Neural cell (in vitro differentiated cells): Measurements from ENCODE around the gene USP22. TPM values are rescaled to one million over a fixed set of nuclear protein-coding genes. Genes with fewer than 3 reads are reported as not detected.
A peak's percentile ranks its signal among the peaks of the same experiment; 100 is the strongest.

Experiments
- H2AFZ ChIP-seq: fragments of 200-600, 300-800 bp; sonication (generic), shearing (Covaris generic); 2 replicates; pipeline ENCODE4 v1.6.0; 2014; ENCODE audit warnings: low read depth, mild to moderate bottlenecking, antibody characterized with exemption, low read length, moderate library complexity
- H3F3A ChIP-seq: fragments of 200-600 bp; shearing (Covaris generic); 2 replicates; pipeline ENCODE4 v1.6.1; 2016; ENCODE audit warnings: mild to moderate bottlenecking, moderate library complexity, mixed read lengths, antibody characterized with exemption, low read length; ENCODE audit not compliant: insufficient read depth, poor library complexity, severe bottlenecking
- H3K27ac ChIP-seq: fragments of 200-600, 300-800 bp; sonication (generic), shearing (Covaris generic); 2 replicates; pipeline ENCODE4 v1.5.1; 2014; ENCODE audit warnings: mild to moderate bottlenecking, low read length, moderate library complexity
- H3K27me3 ChIP-seq: fragments of 300-800, 200-600 bp; sonication (generic), shearing (Covaris generic); 2 replicates; pipeline ENCODE4 v1.6.0; 2014; ENCODE audit warnings: mild to moderate bottlenecking, low read depth, low read length, moderate library complexity; ENCODE audit not compliant: insufficient read depth
- H3K36me3 ChIP-seq: fragments of 300-800, 200-600 bp; sonication (generic), shearing (Covaris generic); 2 replicates; pipeline ENCODE4 v1.5.1; 2014; ENCODE audit warnings: mild to moderate bottlenecking, antibody characterized with exemption, low read length, moderate library complexity; ENCODE audit not compliant: insufficient read depth
- H3K4me2 ChIP-seq: fragments of 300-800, 200-600 bp; sonication (generic), shearing (Covaris generic); 2 replicates; pipeline ENCODE4 v1.6.0; 2014; ENCODE audit warnings: mild to moderate bottlenecking, low read length
- H3K4me3 ChIP-seq: fragments of 300-800, 200-600 bp; sonication (generic), shearing (Covaris generic); 2 replicates; pipeline ENCODE4 v1.5.1; 2014; ENCODE audit warnings: mild to moderate bottlenecking, low read length, moderate library complexity
- H3K79me2 ChIP-seq: fragments of 200-600 bp; shearing (Covaris generic); replicated peaks from 2 replicates; pipeline ENCODE4 v1.6.0; 2014; ENCODE audit warnings: mild to moderate bottlenecking, low read length, moderate library complexity; ENCODE audit not compliant: insufficient read depth
- H3K9ac ChIP-seq: fragments of 300-800, 200-600 bp; sonication (generic), shearing (Covaris generic); 2 replicates; pipeline ENCODE4 v1.6.1; 2016; ENCODE audit warnings: mild to moderate bottlenecking, low read length, mixed read lengths
- H3K9me2 ChIP-seq: fragments of 200-600 bp; shearing (Covaris generic); 2 replicates; pipeline ENCODE4 v1.6.1; 2016; ENCODE audit warnings: mild to moderate bottlenecking, low read length, mixed read lengths; ENCODE audit not compliant: insufficient read depth
- H3K9me3 ChIP-seq: fragments of 200-600, 300-800 bp; sonication (generic), shearing (Covaris generic); 2 replicates; pipeline ENCODE4 v1.6.1; 2016; ENCODE audit warnings: mild to moderate bottlenecking, mixed run types, low read length, moderate library complexity, mixed read lengths
- H4K20me1 ChIP-seq: fragments of 200-600 bp; shearing (Covaris generic); 2 replicates; pipeline ENCODE4 v1.6.1; 2016; ENCODE audit warnings: mild to moderate bottlenecking, mixed run types; ENCODE audit not compliant: insufficient read depth
- CTCF ChIP-seq: fragments of 450-650 bp; IDR thresholded peaks from 2 replicates; pipeline ENCODE4 v1.5.1; 2014; ENCODE audit warnings: antibody characterized with exemption, mild to moderate bottlenecking, moderate library complexity; ENCODE audit not compliant: poor library complexity, severe bottlenecking
- EP300 ChIP-seq: fragments of 450-650 bp; conservative IDR thresholded peaks from 2 replicates; pipeline ENCODE4 v1.6.1; 2014; ENCODE audit warnings: antibody characterized with exemption, mild to moderate bottlenecking, moderate library complexity; ENCODE audit not compliant: poor library complexity, severe bottlenecking
- EZH2 ChIP-seq: fragments of 200-600, 300-800 bp; shearing (Covaris generic), sonication (generic); IDR thresholded peaks from 2 replicates; pipeline ENCODE4 v1.6.1; 2014; ENCODE audit warnings: antibody characterized with exemption, low read length, borderline replicate concordance, mild to moderate bottlenecking; ENCODE audit not compliant: insufficient read depth, poor library complexity, severe bottlenecking
- MXI1 ChIP-seq: fragments of 450-650 bp; conservative IDR thresholded peaks from 2 replicates; pipeline ENCODE4 v1.6.1; 2014; ENCODE audit warnings: antibody characterized with exemption, mild to moderate bottlenecking; ENCODE audit not compliant: poor library complexity, severe bottlenecking
- POLR2AphosphoS5 ChIP-seq: IDR thresholded peaks from 2 replicates; pipeline ENCODE4 v1.6.1; 2012
- RAD21 ChIP-seq: fragments of 450-650 bp; conservative IDR thresholded peaks from 2 replicates; pipeline ENCODE4 v1.6.1; 2014; ENCODE audit warnings: antibody characterized with exemption, mild to moderate bottlenecking, moderate library complexity
- REST ChIP-seq: IDR thresholded peaks from 2 replicates; pipeline ENCODE4 v1.6.1; 2012; ENCODE audit warnings: borderline replicate concordance
- SMC3 ChIP-seq: fragments of 450-650 bp; conservative IDR thresholded peaks from 2 replicates; pipeline ENCODE4 v1.6.1; 2014; ENCODE audit warnings: antibody characterized with exemption, mild to moderate bottlenecking, moderate library complexity; ENCODE audit not compliant: poor library complexity
- TAF1 ChIP-seq: IDR thresholded peaks from 2 replicates; pipeline ENCODE4 v1.6.1; 2012; ENCODE audit warnings: low read depth
- polyA plus RNA-seq: library from polyadenylated mRNA; depleted of rRNA; stranded (reverse); fragments of >200 nt; gene quantifications from 2 replicates; pipeline ENCODE4 v1.2.3, GENCODE V29; 2014

The USP22 gene
- polyA plus RNA-seq, 1 donor from 2014 or later, result 269 TPM

DNA sequence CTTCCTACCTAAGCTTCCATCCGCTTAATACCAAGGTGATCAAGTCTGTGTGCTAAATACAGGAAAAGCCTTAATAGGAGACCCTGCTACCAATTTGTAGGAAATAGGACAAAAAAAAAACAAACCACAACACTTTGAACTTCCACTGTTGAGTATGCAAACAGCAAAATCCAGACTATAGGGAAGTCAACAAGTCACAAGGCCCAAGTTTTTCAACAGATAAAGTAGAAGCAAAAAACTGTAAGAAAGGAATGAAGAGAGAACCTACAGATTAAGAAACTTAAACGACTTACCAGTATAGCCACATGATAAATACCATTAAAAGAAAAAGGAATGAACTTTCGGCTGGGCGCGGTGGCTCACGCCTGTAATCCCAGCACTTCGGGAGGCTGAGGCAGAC, 7.4 kb downstream of the USP22 start:
- no peak overlapping the region for H3K4me2 ChIP-seq
- H3K9me2 ChIP-seq, result no peaks in the 10 kb centered on the region
- H3K4me3 ChIP-seq, result peak overlapping the region; percentile 24
- H3K9ac ChIP-seq, result no peak overlapping the region
- H2AFZ ChIP-seq, result no peak overlapping the region
- peaks cover 92% of the 10 kb centered on the region for H4K20me1 ChIP-seq
- H3F3A ChIP-seq, result no peaks in the 10 kb centered on the region
- H3K79me2 ChIP-seq, result peaks cover 95% of the 10 kb centered on the region
- no peak overlapping the region for H3K27ac ChIP-seq
- peaks cover 6% of the 10 kb centered on the region for H3K36me3 ChIP-seq
- TF ChIP-seq REST, result no peak
- TF ChIP-seq RAD21, result no peak
- TF ChIP-seq EP300, result no peak
- TF ChIP-seq SMC3, result no peak
- no peak for TF ChIP-seq MXI1
- TF ChIP-seq POLR2AphosphoS5, result no peak
- TF ChIP-seq TAF1, result no peak
- no peak for TF ChIP-seq EZH2
- no peak for TF ChIP-seq CTCF
- H3K9me3 ChIP-seq, result no peaks in the 10 kb centered on the region
- no peaks in the 10 kb centered on the region for H3K27me3 ChIP-seq

DNA sequence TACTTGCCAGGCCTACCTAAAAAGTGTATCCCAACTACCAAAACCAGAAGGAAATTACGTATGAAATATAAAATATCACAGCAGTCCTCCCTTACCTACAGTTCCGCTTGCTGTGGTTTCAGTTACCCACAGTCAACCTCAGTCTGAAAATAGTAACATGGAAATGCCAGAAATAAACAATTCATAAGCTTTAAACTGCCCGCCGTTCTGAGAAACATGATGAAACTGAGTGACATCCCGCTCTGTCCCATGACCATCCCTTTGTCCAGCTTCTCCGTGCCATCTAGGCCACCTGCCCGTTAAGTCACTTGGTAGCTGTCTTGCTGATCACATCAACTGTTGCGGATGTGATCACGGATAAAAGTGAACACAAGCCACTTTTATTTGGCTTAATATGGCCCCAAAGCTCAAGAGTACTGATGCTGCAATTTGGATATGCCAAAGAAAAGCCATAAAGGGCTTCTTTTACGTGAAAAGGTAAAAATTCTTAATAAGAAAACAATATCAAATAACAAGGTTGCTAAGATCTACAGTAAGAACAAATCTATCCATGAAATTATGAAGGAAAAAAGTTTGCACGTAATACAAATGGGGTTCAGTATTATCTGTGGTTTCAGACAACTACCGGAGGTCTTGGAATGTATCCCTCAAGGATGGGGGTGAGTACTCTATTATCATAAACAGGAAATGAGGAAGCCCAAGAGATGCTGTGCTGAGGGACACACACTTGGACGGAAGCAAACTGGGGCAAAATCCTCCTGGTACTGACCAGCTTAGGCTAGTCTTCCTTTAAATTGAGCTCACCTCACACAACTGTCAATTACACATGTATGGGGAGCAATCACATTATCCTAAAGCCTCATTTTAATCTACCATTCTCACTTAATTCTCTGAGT, 8.2 kb downstream of the USP22 start:
- no peak overlapping the region for H3K9ac ChIP-seq
- peaks cover 92% of the 10 kb centered on the region for H4K20me1 ChIP-seq
- H3K4me2 ChIP-seq, result no peak overlapping the region
- H2AFZ ChIP-seq, result no peak overlapping the region
- H3K27me3 ChIP-seq, result no peaks in the 10 kb centered on the region
- H3K36me3 ChIP-seq, result peaks cover 6% of the 10 kb centered on the region
- H3K27ac ChIP-seq, result no peak overlapping the region
- no peak for TF ChIP-seq REST
- no peak for TF ChIP-seq MXI1
- TF ChIP-seq POLR2AphosphoS5, result no peak
- no peak for TF ChIP-seq SMC3
- TF ChIP-seq RAD21, result no peak
- no peak for TF ChIP-seq EZH2
- no peak for TF ChIP-seq CTCF
- TF ChIP-seq EP300, result no peak
- no peak for TF ChIP-seq TAF1
- H3K79me2 ChIP-seq, result peaks cover 95% of the 10 kb centered on the region
- H3K9me2 ChIP-seq, result no peaks in the 10 kb centered on the region
- H3K9me3 ChIP-seq, result no peaks in the 10 kb centered on the region
- H3K4me3 ChIP-seq, result peak overlapping the region; percentile 24
- H3F3A ChIP-seq, result no peaks in the 10 kb centered on the region
